WI38 (cell line): ENCODE results near the gene TBC1D17.

Experiments
- H3K4me3 ChIP-seq: 2 replicates; pipeline ENCODE4 v1.5.1; 2011; ENCODE audit warnings: low read depth, mild to moderate bottlenecking, control low read depth, low read length
- CTCF ChIP-seq: IDR thresholded peaks from 2 replicates; pipeline ENCODE4 v1.5.1; 2012; ENCODE audit warnings: low read depth, mild to moderate bottlenecking, control low read depth, low read length

Gene TBC1D17

GRCh38 chr19:49932041-49932451 lies 54.5 kb downstream of the TBC1D17 start:
- TF ChIP-seq CTCF: no peak
- no peak overlapping the region for H3K4me3 ChIP-seq

GRCh38 chr19:49932731-49933131 lies 55.2 kb downstream of the TBC1D17 start:
- TF ChIP-seq CTCF: no peak
- no peak overlapping the region for H3K4me3 ChIP-seq

- no peak for TF ChIP-seq CTCF
- H3K4me3 ChIP-seq: no peak overlapping the region
Measured at GRCh38 chr19:49933643-49934042, 56.1 kb downstream of the TBC1D17 start.

GRCh38 chr19:49936549-49936948 lies 59.0 kb downstream of the TBC1D17 start:
- no peak for TF ChIP-seq CTCF

GRCh38 chr19:49937750-49938381 lies 60.4 kb downstream of the TBC1D17 start:
- H3K4me3 ChIP-seq: peak overlapping the region; percentile 54

More at GRCh38 chr19:49936549-49936948, 59.0 kb downstream of the TBC1D17 start:
- H3K4me3 ChIP-seq: no peak overlapping the region

More at GRCh38 chr19:49937750-49938381, 60.4 kb downstream of the TBC1D17 start:
- TF ChIP-seq CTCF: peak; percentile 82
